GM18520 (cell line): ENCODE results near the gene MAP4K4.

Experiments
- ATAC-seq: cut with Tn5 transposase; IDR thresholded peaks from one replicate; pipeline ENCODE4 v1.9.1; 2021; ENCODE audit not compliant: unreplicated experiment

The MAP4K4 gene

DNA sequence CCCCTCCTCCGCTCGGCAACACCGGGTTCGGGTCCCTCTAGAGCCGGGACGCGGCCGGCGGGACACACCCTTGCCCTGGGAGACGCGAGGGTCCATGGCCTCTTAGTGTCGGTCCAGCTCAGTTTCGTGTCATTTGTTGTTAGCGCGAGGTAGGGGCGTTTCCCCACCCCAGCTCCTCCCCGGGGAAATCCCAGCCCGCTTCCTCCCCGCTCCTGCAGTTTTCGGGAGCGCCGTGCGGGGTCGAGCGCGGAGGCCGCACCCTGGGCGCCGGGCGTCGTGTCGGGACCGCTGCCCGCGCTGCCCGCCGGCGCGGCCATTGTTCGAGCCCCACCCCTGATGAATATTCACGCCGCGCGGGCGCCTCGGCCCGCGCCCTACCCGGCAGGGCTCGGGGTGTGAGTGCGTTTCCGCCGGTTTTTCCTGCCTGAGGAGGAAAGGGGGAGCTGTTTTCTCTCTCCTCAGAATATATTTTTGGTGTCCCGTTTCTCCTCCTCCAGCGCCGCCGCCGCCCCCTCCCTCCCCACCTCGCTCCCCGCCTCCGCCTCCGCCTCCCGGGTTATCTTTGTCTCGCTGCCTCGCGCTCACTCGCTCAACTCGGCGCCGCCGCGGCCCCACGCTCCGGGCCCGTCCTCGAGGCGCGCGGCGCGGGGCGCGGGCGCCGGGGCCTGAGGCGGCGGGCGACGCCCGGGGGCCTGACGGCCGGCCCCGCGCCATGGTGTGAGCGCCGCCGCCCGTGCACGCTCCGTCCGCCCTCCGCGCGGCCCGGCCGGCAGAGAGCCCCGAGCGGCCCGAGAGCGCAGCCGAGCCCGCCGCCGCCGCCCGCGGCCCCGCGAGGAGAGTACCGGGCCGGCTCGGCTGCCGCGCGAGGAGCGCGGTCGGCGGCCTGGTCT, at the start of gene MAP4K4:
MAP4K4 (plus strand) TSS at position 584 of the 890 bp plus-strand sequence. CDS start 374 bp downstream, outside the sequence.
- ATAC-seq = no peak

- ATAC-seq = no peak
These were observed 44.0 kb upstream of the MAP4K4 start for GRCh38 chr2:101653469-101653868.

- ATAC-seq = no peak
These were observed 41.6 kb upstream of the MAP4K4 start for GRCh38 chr2:101655702-101656422.

DNA sequence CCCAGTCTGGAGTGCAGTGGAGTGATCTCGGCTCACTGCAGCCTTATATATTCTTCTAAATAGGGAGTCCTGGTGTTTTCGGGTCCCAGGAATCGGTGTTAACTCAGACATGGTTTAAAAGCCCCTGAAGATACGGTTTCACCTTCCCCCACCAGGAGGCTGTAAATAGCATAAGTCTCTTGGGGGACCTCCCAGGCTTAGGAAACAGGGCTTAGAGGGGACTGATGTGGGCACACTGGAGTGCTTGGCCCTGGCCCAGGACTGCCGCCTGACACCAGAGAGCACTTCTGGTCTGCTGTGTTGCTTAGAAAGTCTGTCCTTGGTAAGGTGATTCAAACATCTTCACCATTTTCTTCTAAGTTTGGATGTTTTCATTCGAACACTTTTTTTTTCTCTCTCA, 39.7 kb upstream of the MAP4K4 start:
- ATAC-seq = no peak

- ATAC-seq = no peak
These were observed 39.1 kb upstream of the MAP4K4 start for GRCh38 chr2:101658387-101658786.

DNA sequence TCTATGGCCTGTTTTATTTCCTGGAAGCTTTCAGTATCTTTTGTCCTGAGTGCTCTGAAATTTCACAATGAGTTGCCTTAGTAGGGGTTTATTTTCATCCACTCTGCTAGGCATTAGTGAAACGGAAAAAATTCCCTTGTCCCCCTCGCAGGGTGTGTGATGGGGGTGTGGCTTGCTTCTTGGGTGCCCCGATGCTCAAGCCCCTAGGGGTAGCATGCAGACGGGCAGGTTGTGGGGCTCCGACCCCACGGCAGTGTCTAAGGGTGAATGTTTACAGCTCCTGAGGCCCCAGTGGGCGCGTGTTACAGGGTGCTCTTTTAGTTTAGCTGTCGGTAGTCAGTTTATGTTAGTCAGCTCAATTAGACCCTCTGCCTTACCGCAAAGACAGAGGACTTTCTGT, 32.2 kb upstream of the MAP4K4 start:
- ATAC-seq = no peak

- ATAC-seq = no peak
These were observed 29.7 kb upstream of the MAP4K4 start for GRCh38 chr2:101667823-101668222.

GRCh38 chr2:101672047-101672446, 25.5 kb upstream of the MAP4K4 start:
- no peak for ATAC-seq

GRCh38 chr2:101673920-101674319, 23.6 kb upstream of the MAP4K4 start:
- ATAC-seq = no peak

- peak; percentile 58 for ATAC-seq
These were observed 22.0 kb upstream of the MAP4K4 start for GRCh38 chr2:101675512-101675911.

- ATAC-seq = no peak
These were observed 20.8 kb upstream of the MAP4K4 start for GRCh38 chr2:101676674-101677073.

DNA sequence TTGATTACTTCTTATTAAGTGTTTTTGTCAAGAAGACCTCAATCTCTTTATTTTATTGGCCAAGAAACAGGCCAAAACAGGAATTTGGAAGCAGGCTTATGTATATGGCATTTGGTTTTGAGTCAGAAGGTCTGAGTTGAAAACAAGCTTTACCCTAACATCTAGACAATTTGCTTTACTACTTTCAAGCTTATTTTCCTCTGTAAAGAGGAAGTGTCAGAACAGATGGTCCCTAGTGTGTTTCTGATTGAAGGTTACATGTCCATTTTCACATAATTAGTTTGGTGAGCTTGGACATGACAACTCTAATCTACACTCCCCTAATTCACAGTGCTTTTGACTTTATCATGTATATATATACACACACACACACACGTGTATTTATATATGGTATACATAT, 19.8 kb upstream of the MAP4K4 start:
- no peak for ATAC-seq

DNA sequence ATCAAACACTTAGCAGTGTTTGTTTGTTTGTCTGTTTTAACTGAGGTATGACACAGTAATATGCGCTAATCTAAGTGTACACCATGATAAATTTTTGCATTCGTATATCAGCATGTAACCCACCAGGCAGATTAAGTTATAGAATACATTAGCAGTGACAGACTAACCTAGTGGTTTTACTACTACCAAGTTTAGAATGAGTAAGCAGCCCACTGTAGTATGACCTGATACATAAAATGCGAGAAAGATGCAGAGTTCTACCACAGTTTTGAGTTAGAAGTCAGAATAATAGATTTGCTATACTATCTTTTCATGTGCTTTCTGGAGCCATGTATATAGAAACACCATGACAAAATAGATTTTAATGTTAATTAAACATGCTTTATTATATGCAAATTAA, 19.1 kb upstream of the MAP4K4 start:
- no peak for ATAC-seq

DNA sequence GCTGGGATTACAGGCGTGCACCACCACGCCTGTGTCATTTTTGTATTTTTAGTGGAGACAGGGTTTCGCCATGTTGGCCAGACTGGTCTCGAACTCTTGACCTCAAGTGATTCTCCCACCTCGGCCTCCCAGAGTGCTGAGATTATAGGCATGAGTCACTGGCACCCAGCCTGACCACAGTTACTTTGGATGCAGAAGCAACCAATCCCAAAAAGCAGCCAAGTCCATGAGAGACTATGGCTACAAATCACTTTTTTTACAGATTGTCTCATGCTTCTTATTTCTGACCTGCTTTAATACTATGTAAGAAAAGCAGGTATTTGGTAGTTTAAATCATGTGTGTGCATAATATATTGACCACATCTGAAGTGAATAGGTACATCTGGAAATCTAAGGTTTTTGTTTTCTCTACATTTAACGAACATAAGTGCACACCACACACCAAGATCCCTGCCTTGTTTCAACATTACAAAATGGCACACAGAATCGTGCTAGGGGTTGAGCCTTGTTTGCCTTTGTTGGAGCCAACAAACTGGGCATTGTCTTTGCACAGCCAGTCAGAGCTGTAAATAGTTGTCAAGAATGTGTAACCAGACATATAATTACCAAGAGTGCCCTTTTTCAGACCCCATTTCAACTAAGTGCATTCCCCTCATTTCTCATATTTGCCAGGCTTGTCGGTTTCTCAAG, 18.3 kb upstream of the MAP4K4 start:
- ATAC-seq = no peak

GRCh38 chr2:101679801-101680487, 17.6 kb upstream of the MAP4K4 start:
- no peak for ATAC-seq

GRCh38 chr2:101682311-101682710, 15.2 kb upstream of the MAP4K4 start:
- ATAC-seq = no peak

- no peak for ATAC-seq
These were observed 13.2 kb upstream of the MAP4K4 start for GRCh38 chr2:101684313-101684712.

DNA sequence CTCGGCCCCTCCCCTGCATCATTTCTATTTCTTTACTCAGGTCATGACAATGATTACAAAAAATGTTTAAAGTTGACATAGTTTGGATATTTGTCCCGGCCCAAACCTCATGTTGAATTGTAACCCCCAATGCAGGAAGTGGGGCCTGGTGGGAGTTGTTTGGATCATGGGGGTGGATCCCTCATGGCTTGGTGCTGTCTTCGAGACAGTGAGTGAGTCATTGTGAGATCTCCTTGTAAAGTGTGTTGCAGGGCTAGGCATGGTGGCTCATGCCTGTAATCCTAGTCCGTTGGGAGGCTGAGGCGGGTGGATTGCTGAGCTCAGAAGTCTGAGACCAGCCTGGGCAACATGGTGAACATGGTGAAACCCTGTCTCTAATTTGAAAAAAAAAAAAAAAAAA, 9.2 kb upstream of the MAP4K4 start:
- no peak for ATAC-seq

GRCh38 chr2:101689114-101689825, 8.2 kb upstream of the MAP4K4 start:
- no peak for ATAC-seq

- ATAC-seq = no peak
These were observed 6.9 kb upstream of the MAP4K4 start for GRCh38 chr2:101690547-101691152.
